OCI-LY7 (cell line): ENCODE measurements around the gene BLNK. TPM values are rescaled to one million over a fixed set of nuclear protein-coding genes. Genes with fewer than 3 reads are reported as not detected.

Source experiments
- BruUV-seq: library from RNA; stranded (reverse); fragments of 400-500 nt; replicated peaks from 2 replicates; lab custom pipeline; 2021; lab: Mats Ljungman, UMichigan
- CTCF ChIA-PET: fragments of 300-600 bp; sonication (Branson Sonifier 250); formaldehyde crosslinking; loops from one replicate; lab custom pipeline; 2022; ENCODE audit warnings: antibody characterized with exemption; ENCODE audit not compliant: unreplicated experiment; lab: Charles Lee
- POLR2A ChIA-PET: fragments of 300-600 bp; sonication (Branson Sonifier 250); formaldehyde crosslinking; loops from one replicate; lab custom pipeline; 2022; ENCODE audit warnings: antibody characterized with exemption; lab: Charles Lee
- DNase-seq: peaks from one replicate; pipeline ENCODE4 v3.0.0-alpha.2; 2015; ENCODE audit warnings: low spot score
- H2AFZ ChIP-seq: fragments of 200-600 bp; sonication (generic), shearing (Covaris generic); 2 replicates; pipeline ENCODE4 v1.6.1; 2014; ENCODE audit warnings: mild to moderate bottlenecking, antibody characterized with exemption, low read length, moderate library complexity
- H3K27ac ChIP-seq: fragments of 200-600 bp; sonication (generic); 2 replicates; pipeline ENCODE4 v1.5.1; 2014; ENCODE audit warnings: mixed run types, low read depth, mild to moderate bottlenecking, moderate library complexity, low read length, inconsistent platforms; ENCODE audit not compliant: poor library complexity, severe bottlenecking
- H3K36me3 ChIP-seq: fragments of 200-600 bp; sonication (generic); 2 replicates; pipeline ENCODE4 v1.6.1; 2014; ENCODE audit warnings: mild to moderate bottlenecking, antibody characterized with exemption, low read length, moderate library complexity, mixed read lengths; ENCODE audit not compliant: insufficient read depth
- H3K4me1 ChIP-seq: fragments of 200-600 bp; sonication (generic); 2 replicates; pipeline ENCODE4 v1.5.1; 2014; ENCODE audit warnings: mild to moderate bottlenecking, low read length; ENCODE audit not compliant: insufficient read depth, poor library complexity, severe bottlenecking
- H3K4me2 ChIP-seq: fragments of 200-600 bp; sonication (generic); 2 replicates; pipeline ENCODE4 v1.6.1; 2014; ENCODE audit warnings: mild to moderate bottlenecking, low read length
- H3K4me3 ChIP-seq: fragments of 200-600 bp; sonication (generic); 2 replicates; pipeline ENCODE4 v1.5.1; 2014; ENCODE audit warnings: mild to moderate bottlenecking, low read depth, low read length; ENCODE audit not compliant: poor library complexity, severe bottlenecking
- H3K79me2 ChIP-seq: fragments of 200-600 bp; sonication (generic); 2 replicates; pipeline ENCODE4 v1.6.1; 2016; ENCODE audit warnings: low read depth, mild to moderate bottlenecking, low read length, moderate library complexity, mixed read lengths; ENCODE audit not compliant: insufficient read depth
- H3K9me2 ChIP-seq: fragments of 200-600 bp; sonication (generic); 2 replicates; pipeline ENCODE4 v1.6.1; 2016; ENCODE audit warnings: mild to moderate bottlenecking, low read length, mixed read lengths; ENCODE audit not compliant: insufficient read depth
- H3K9me3 ChIP-seq: fragments of 200-600 bp; sonication (generic); 2 replicates; pipeline ENCODE4 v1.6.1; 2014; ENCODE audit warnings: mild to moderate bottlenecking, mixed run types, low read length, mixed read lengths
- H4K20me1 ChIP-seq: fragments of 200-600 bp; sonication (generic); 2 replicates; pipeline ENCODE4 v1.6.1; 2014; ENCODE audit warnings: mild to moderate bottlenecking, antibody characterized with exemption, low read length, moderate library complexity, mixed read lengths; ENCODE audit not compliant: insufficient read depth
- CTCF ChIP-seq: fragments of 200-600 bp; sonication (generic); conservative IDR thresholded peaks from 2 replicates; pipeline ENCODE4 v1.5.1; 2014; ENCODE audit warnings: mild to moderate bottlenecking, antibody characterized with exemption, low read length, moderate library complexity, mixed read lengths
- EZH2phosphoT487 ChIP-seq: fragments of 200-600 bp; sonication (generic); IDR thresholded peaks from 2 replicates; pipeline ENCODE4 v1.6.1; 2018; ENCODE audit warnings: low read depth, borderline replicate concordance, mild to moderate bottlenecking, mixed run types, antibody characterized with exemption, low read length, moderate library complexity, mixed read lengths
- intact Hi-C: fragments of 100-400 bp; cut with micrococcal nuclease; formaldehyde crosslinking; loops from one replicate; pipeline ENCODE4 v1.10.0; 2022; ENCODE audit not compliant: unreplicated experiment
- total RNA-seq, 2 experiments: library from RNA; depleted of rRNA in 1 of 2; stranded (reverse); fragments of >200 nt in 1 of 2; shearing (Covaris generic) in 1 of 2; gene quantifications; 2 replicates each; pipeline ENCODE4 v1.2.3, GENCODE V29; 2014 to 2022

BLNK gene
- total RNA-seq, 2 experiments from 2014 or later = 113 to 201 TPM

- Histone ChIP-seq H3K79me2 (peaks cover 96% of the 10 kb centered on the region), H3K4me2 (no peak overlapping the region), H3K36me3 (peaks cover 90% of the 10 kb centered on the region), H3K9me3 (peaks cover 15% of the 10 kb centered on the region; the same call in 1 of the 2 replicates), H4K20me1 (no peaks in the 10 kb centered on the region), H3K9me2 (no peaks in the 10 kb centered on the region), H2AFZ (no peak overlapping the region), H3K4me3 (no peak overlapping the region), H3K4me1 (peaks cover 38% of the 10 kb centered on the region), H3K27ac (peak overlapping the region; percentile 10)
- BruUV-seq = no TSS peak
- no peak for TF ChIP-seq CTCF
- no peak for TF ChIP-seq EZH2phosphoT487
- DNase-seq = no peak
- ChIA-PET POLR2A (interaction anchor here (1.0 to 1.6 kb wide), 3 partner anchors 12 to 37 kb away, joined by 3 to 6 read pairs (median 4); partner anchors contain the start of gene BLNK), CTCF (no interaction called here)
- intact Hi-C loops = no loop called here
These were observed 21.0 kb downstream of the BLNK start for GRCh38 chr10:96250349-96250748.

GRCh38 chr10:96249264-96249663 is 22.1 kb downstream of the BLNK start:
- intact Hi-C loops = no loop called here
- no peak overlapping the region for H3K4me3 ChIP-seq
- peaks cover 98% of the 10 kb centered on the region for H3K79me2 ChIP-seq
- ChIA-PET POLR2A (interaction anchor here (1.0 to 1.9 kb wide), 3 partner anchors 13 to 46 kb away, joined by 3 to 7 read pairs (median 4); no protein-coding TSS in a partner anchor), CTCF (no interaction called here)
- no peak overlapping the region for H2AFZ ChIP-seq
- no TSS peak for BruUV-seq
- TF ChIP-seq EZH2phosphoT487 (no peak), CTCF (no peak)
- H4K20me1 ChIP-seq = no peaks in the 10 kb centered on the region
- H3K4me1 ChIP-seq = peaks cover 47% of the 10 kb centered on the region
- peaks cover 15% of the 10 kb centered on the region; the same call in 1 of the 2 replicates for H3K9me3 ChIP-seq
- no peak overlapping the region for H3K4me2 ChIP-seq
- no peak overlapping the region for H3K27ac ChIP-seq
- H3K36me3 ChIP-seq = peaks cover 90% of the 10 kb centered on the region
- H3K9me2 ChIP-seq = no peaks in the 10 kb centered on the region
- no peak for DNase-seq

DNA sequence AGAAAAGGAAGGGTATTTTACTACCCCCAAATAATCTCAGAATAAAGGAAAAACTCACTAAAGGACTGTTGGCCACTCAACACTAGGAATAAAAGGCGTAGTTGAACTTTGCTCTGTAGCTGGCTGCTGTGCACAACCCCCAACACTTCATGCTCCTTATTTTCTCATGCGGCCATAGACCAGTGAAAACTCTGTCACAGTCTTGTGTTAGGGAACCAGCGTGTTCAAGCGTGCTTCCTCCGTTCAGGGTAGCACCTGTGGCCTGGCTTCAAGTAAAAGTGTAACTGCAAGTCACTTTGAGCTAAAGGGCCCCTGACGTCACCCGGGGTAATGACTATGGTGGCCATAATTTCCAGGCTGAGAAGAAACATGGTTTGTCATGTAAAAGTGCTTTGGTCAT is 27.0 kb downstream of the BLNK start:
- no peaks in the 10 kb centered on the region for H3K9me2 ChIP-seq
- peak; percentile 97 for DNase-seq
- H3K4me2 ChIP-seq = peak overlapping the region; percentile 72
- no TSS peak for BruUV-seq
- CTCF ChIA-PET = interaction anchor here (0.6 to 1.2 kb wide), 3 partner anchors 9 to 47 kb away, joined by 3 to 5 read pairs (median 4); no protein-coding TSS in a partner anchor
- H3K4me1 ChIP-seq = peaks cover 50% of the 10 kb centered on the region
- H3K36me3 ChIP-seq = peaks cover 95% of the 10 kb centered on the region
- peak overlapping the region; percentile 93 for H3K27ac ChIP-seq
- H2AFZ ChIP-seq = peak overlapping the region; percentile 36; the same call in 1 of the 2 replicates
- no peaks in the 10 kb centered on the region for H4K20me1 ChIP-seq
- POLR2A ChIA-PET = interaction anchor here (0.8 to 3.4 kb wide), 13 partner anchors 11 to 50 kb away, joined by 3 to 26 read pairs (median 5); partner anchors contain the start of gene BLNK
- intact Hi-C loops = loop anchor here (1.0 kb wide), 2 partner anchors 29 to 44 kb away; no protein-coding TSS in a partner anchor
- TF ChIP-seq EZH2phosphoT487 (no peak), CTCF (no peak)
- peaks cover 29% of the 10 kb centered on the region; the same call in 1 of the 2 replicates for H3K9me3 ChIP-seq
- peak overlapping the region; percentile 52 for H3K4me3 ChIP-seq
- H3K79me2 ChIP-seq = peaks cover 87% of the 10 kb centered on the region
